NCI-H1105 (cell line): ENCODE measurements around the gene SLC7A9.

Experiments
- DNase-seq: peaks from one replicate; lab custom pipeline; 2025; lab: John Stamatoyannopoulos, UW

Gene SLC7A9

GRCh38 chr19:32869369-32869965, at the start of gene SLC7A9:
Gene SLC7A9, minus strand, starts transcription at chr19:32869767. Its CDS starts 1,233 bp downstream, at chr19:32868534.
- no peak for DNase-seq

GRCh38 chr19:32919365-32919764, 49.8 kb upstream of the SLC7A9 start:
- no peak for DNase-seq

GRCh38 chr19:32917616-32917996, 48.0 kb upstream of the SLC7A9 start:
- DNase-seq: no peak

GRCh38 chr19:32916969-32917615, 47.5 kb upstream of the SLC7A9 start:
- no peak for DNase-seq

- DNase-seq: no peak
Measured at GRCh38 chr19:32914879-32915660, 45.5 kb upstream of the SLC7A9 start.

- DNase-seq: no peak
Measured at GRCh38 chr19:32911467-32911866, 41.9 kb upstream of the SLC7A9 start.

GRCh38 chr19:32910874-32911273, 41.3 kb upstream of the SLC7A9 start:
- DNase-seq: no peak

GRCh38 chr19:32910094-32910493, 40.5 kb upstream of the SLC7A9 start:
- DNase-seq: no peak

- no peak for DNase-seq
Measured at GRCh38 chr19:32909257-32909656, 39.7 kb upstream of the SLC7A9 start.

- DNase-seq: no peak
Measured at GRCh38 chr19:32908641-32909190, 39.1 kb upstream of the SLC7A9 start.

- no peak for DNase-seq
Measured at GRCh38 chr19:32902448-32902847, 32.9 kb upstream of the SLC7A9 start.

- no peak for DNase-seq
Measured at GRCh38 chr19:32901504-32902161, 32.1 kb upstream of the SLC7A9 start.

- no peak for DNase-seq
Measured at GRCh38 chr19:32896516-32897214, 27.1 kb upstream of the SLC7A9 start.

- no peak for DNase-seq
Measured at GRCh38 chr19:32895384-32895783, 25.8 kb upstream of the SLC7A9 start.

- no peak for DNase-seq
Measured at GRCh38 chr19:32891609-32892008, 22.0 kb upstream of the SLC7A9 start.

- DNase-seq: no peak
Measured at GRCh38 chr19:32890841-32891240, 21.3 kb upstream of the SLC7A9 start.

GRCh38 chr19:32890326-32890725, 20.8 kb upstream of the SLC7A9 start:
- no peak for DNase-seq

GRCh38 chr19:32889137-32889934, 19.8 kb upstream of the SLC7A9 start:
- no peak for DNase-seq

GRCh38 chr19:32887572-32888215, 18.1 kb upstream of the SLC7A9 start:
- no peak for DNase-seq

- DNase-seq: no peak
Measured at GRCh38 chr19:32886241-32886640, 16.7 kb upstream of the SLC7A9 start.
